Liver (tissue), 9 donors: ENCODE data around the gene TSPEAR. TPM values are rescaled to one million over a fixed set of nuclear protein-coding genes. Genes with fewer than 3 reads are reported as not detected.

Source experiments
- DNase-seq: peaks from one replicate; pipeline ENCODE4 v3.0.0-alpha.2; 2017; ENCODE audit warnings: low spot score
- H3K27ac ChIP-seq, 2 donors: one replicate each; pipeline ENCODE4 v1.7.0; 2013; ENCODE audit warnings: inconsistent platforms in 2 of 2, low read length in 2 of 2, control low read depth in 1 of 2, low read depth in 1 of 2, mild to moderate bottlenecking in 1 of 2
- H3K27me3 ChIP-seq, 4 donors: one replicate each; pipeline versions ENCODE4 v1.6.1 to v1.7.0; 2013; ENCODE audit warnings: low read length in 3 of 4, inconsistent platforms in 1 of 4, mild to moderate bottlenecking in 1 of 4, moderate library complexity in 1 of 4; ENCODE audit not compliant: control insufficient read depth in 4 of 4, insufficient read depth in 4 of 4
- H3K36me3 ChIP-seq, 4 donors: one replicate each; pipeline versions ENCODE4 v1.6.1 to v1.7.0; 2013; ENCODE audit warnings: low read length in 3 of 4, mild to moderate bottlenecking in 3 of 4, low read depth in 1 of 4, moderate library complexity in 1 of 4; ENCODE audit not compliant: control insufficient read depth in 4 of 4, insufficient read depth in 3 of 4
- H3K4me1 ChIP-seq, 4 donors: one replicate each; pipeline versions ENCODE4 v1.6.1 to v1.7.0; 2013; ENCODE audit warnings: low read length in 3 of 4, mild to moderate bottlenecking in 3 of 4, moderate library complexity in 1 of 4; ENCODE audit not compliant: control insufficient read depth in 4 of 4, insufficient read depth in 4 of 4
- H3K4me3 ChIP-seq, 3 donors: one replicate each; pipeline versions ENCODE4 v1.6.1 to v1.7.0; 2013; ENCODE audit warnings: low read length in 3 of 3, control low read depth in 1 of 3, low read depth in 1 of 3, mild to moderate bottlenecking in 1 of 3
- H3K9ac ChIP-seq, 2 donors: one replicate each; pipeline ENCODE4 v1.7.0; 2013; ENCODE audit warnings: low read length in 2 of 2, mild to moderate bottlenecking in 2 of 2, moderate library complexity in 2 of 2, control low read depth in 1 of 2, low read depth in 1 of 2
- H3K9me3 ChIP-seq, 4 donors: one replicate each; pipeline versions ENCODE4 v1.6.1 to v1.7.0; 2013; ENCODE audit warnings: low read length in 3 of 4; ENCODE audit not compliant: control insufficient read depth in 4 of 4
- EGR1 ChIP-seq, 2 donors: IDR thresholded peaks; 2 replicates each; pipeline ENCODE4 v1.6.1; 2016 to 2018; ENCODE audit warnings: antibody characterized with exemption in 2 of 2, low read depth in 2 of 2
- FOXA1 ChIP-seq: IDR thresholded peaks from 2 replicates; pipeline ENCODE4 v1.6.1; 2016; ENCODE audit warnings: antibody characterized with exemption
- FOXA2 ChIP-seq: IDR thresholded peaks from 2 replicates; pipeline ENCODE4 v1.6.1; 2016; ENCODE audit warnings: antibody characterized with exemption
- GABPA ChIP-seq, 2 donors: IDR thresholded peaks in 1 of 2; conservative IDR thresholded peaks in 1 of 2; 2 replicates each; pipeline ENCODE4 v1.6.1; 2016; ENCODE audit warnings: antibody characterized with exemption in 2 of 2, mild to moderate bottlenecking in 1 of 2, moderate library complexity in 1 of 2
- HNF4A ChIP-seq, 2 donors: conservative IDR thresholded peaks; 2 replicates each; pipeline ENCODE4 v1.6.1; 2016; ENCODE audit warnings: antibody characterized with exemption in 2 of 2, mild to moderate bottlenecking in 2 of 2
- HNF4G ChIP-seq: IDR thresholded peaks from 2 replicates; pipeline ENCODE4 v1.6.1; 2016; ENCODE audit warnings: antibody characterized with exemption
- JUND ChIP-seq, 2 donors: IDR thresholded peaks; 2 replicates each; pipeline ENCODE4 v1.6.1; 2016; ENCODE audit warnings: antibody characterized with exemption in 2 of 2
- MAX ChIP-seq: IDR thresholded peaks from 2 replicates; pipeline ENCODE4 v1.6.1; 2016; ENCODE audit warnings: antibody characterized with exemption
- NR2F2 ChIP-seq: IDR thresholded peaks from 2 replicates; pipeline ENCODE4 v1.6.1; 2016; ENCODE audit warnings: antibody characterized with exemption
- RAD21 ChIP-seq, 2 donors: IDR thresholded peaks; 2 replicates each; pipeline ENCODE4 v1.6.1; 2016; ENCODE audit warnings: antibody characterized with exemption in 2 of 2, mild to moderate bottlenecking in 2 of 2
- RXRA ChIP-seq, 2 donors: IDR thresholded peaks; 2 replicates each; pipeline ENCODE4 v1.6.1; 2017 to 2018; ENCODE audit warnings: antibody characterized with exemption in 2 of 2, mild to moderate bottlenecking in 1 of 2
- SP1 ChIP-seq: IDR thresholded peaks from 2 replicates; pipeline ENCODE4 v1.6.1; 2018; ENCODE audit warnings: antibody characterized with exemption, mild to moderate bottlenecking
- TAF1 ChIP-seq: conservative IDR thresholded peaks from 2 replicates; pipeline ENCODE4 v1.6.1; 2016; ENCODE audit warnings: antibody characterized with exemption, mild to moderate bottlenecking
- YY1 ChIP-seq: IDR thresholded peaks from 2 replicates; pipeline ENCODE4 v1.6.1; 2016; ENCODE audit warnings: antibody characterized with exemption, mild to moderate bottlenecking
- ZBTB33 ChIP-seq: IDR thresholded peaks from 2 replicates; pipeline ENCODE4 v1.6.1; 2016; ENCODE audit warnings: antibody characterized with exemption
- WGBS: extraction: QIAGEN DNeasy Blood & Tissue Kit; methylation state at CpG from one replicate; pipeline ENCODE4 v1.1.7; 2013; 5-methylcytosine and 5-hydroxymethylcytosine counted together
- polyA plus RNA-seq, 2 donors: library from polyadenylated mRNA; stranded (reverse) in 1 of 2; unstranded in 1 of 2; fragments of 200-250 nt in 1 of 2; fragments of >200 nt in 1 of 2; fragmentation: Nextera tagmentation in 1 of 2; extraction: Ambion mirVana in 1 of 2; gene quantifications; one replicate each; pipeline versions ENCODE4 v1.2.1 to v1.2.3, GENCODE V29; 2013 to 2015
- total RNA-seq, 2 donors: library from RNA; depleted of rRNA; stranded (reverse); fragments of >200 nt; gene quantifications; one replicate each; pipeline ENCODE4 v1.2.3, GENCODE V29; 2014
- TF ChIP-seq, protein P1 (sequence below): IDR thresholded peaks from 2 replicates; pipeline ENCODE4 v1.6.1; 2016; ENCODE audit warnings: antibody characterized with exemption
- TF ChIP-seq, protein P2 (sequence below): fragments of 150-350 bp; IDR thresholded peaks from 2 replicates; pipeline ENCODE4 v1.5.1; 2017; ENCODE audit warnings: improper control_type of control experiment, low read depth, low read length; ENCODE audit not compliant: missing input control
- TF ChIP-seq, protein P3 (sequence below): IDR thresholded peaks from 2 replicates; pipeline ENCODE4 v1.6.1; 2016; ENCODE audit warnings: antibody characterized with exemption, mild to moderate bottlenecking
- donor health status: healthy.
- donor health status: healthy.
- donor health status: healthy.
- donor health status: healthy.
- donor health status: healthy.

The TSPEAR gene
- total and polyA plus RNA-seq, 4 donors: under 0.01 to 0.14 (median 0.01) TPM; not detected in 1

DNA sequence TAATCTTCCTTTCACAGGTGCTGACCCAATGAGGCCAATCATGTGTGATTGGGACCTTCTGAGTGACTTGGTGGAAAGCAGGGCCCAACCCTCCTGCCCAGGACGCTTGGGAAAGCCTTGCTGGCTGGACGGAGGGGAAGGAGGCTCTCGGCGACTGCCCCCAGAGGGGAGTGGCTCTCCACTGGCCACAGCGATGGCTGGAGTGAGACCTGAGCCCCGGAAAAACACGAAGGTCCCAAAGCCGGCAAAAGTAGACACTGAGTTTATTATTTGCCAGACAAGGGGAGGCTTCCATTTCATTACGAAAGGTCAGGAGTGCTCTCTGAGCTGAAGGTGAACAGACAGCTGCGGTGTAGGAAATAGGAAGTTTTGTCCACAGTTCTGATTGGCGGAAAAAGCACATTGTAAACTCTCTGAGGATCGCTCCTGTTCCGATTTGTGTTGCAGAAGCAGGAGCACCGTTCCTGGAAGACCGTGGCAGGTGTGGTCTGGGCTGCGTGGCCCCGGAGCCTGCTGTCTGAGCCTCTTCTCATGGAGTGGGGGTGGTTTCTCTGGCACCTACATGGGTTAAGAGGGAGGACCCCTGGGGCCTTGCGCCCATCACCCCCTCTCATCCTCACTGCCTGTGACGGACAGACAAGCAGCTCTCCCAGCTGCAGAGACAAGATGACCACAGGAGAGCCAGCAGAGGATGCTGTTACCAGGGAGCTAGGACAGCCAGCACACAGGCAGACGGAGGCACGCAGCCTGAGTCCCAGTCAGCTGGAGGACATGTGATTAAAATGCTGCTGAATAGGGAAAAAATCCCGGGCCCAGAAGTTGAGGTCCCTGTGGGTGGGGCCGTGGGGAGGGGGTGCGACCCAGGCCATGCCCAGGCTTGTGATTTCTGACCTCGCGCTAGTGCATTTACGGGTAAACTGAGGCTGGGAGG, 212.8 kb downstream of the TSPEAR start:
- Histone ChIP-seq H3K9me3 (no peaks in the 10 kb centered on the region), H3K9ac (no peak overlapping the region), H3K36me3 (no peaks in the 10 kb centered on the region), H3K4me3 (no peak overlapping the region), H3K27ac (no peak overlapping the region), H3K4me1 (no peaks in the 10 kb centered on the region), H3K27me3 (no peaks in the 10 kb centered on the region)
- no peak for TF ChIP-seq GABPA (IDR thresholded peaks at IDR 0.05 in 1 of 2, conservative IDR thresholded peaks at IDR 0.05 in 1 of 2)
- no peak for TF ChIP-seq JUND (IDR thresholded peaks at IDR 0.05)
- no peak for TF ChIP-seq RXRA (IDR thresholded peaks at IDR 0.05)
- TF ChIP-seq TAF1: no peak
- WGBS: 64% methylated on average over 27 of the region's 27 CpGs
- DNase-seq: no peak

- TF ChIP-seq EGR1 (IDR thresholded peaks at IDR 0.05; ENCODE audit: low read depth in 2 of 2) (no peak), ZBTB33 (no peak), RXRA (IDR thresholded peaks at IDR 0.05) (no peak), HNF4G (no peak), MAX (no peak), FOXA2 (no peak), GABPA (IDR thresholded peaks at IDR 0.05 in 1 of 2, conservative IDR thresholded peaks at IDR 0.05 in 1 of 2) (no peak), SP1 (no peak), TAF1 (no peak), JUND (IDR thresholded peaks at IDR 0.05) (no peak), RAD21 (IDR thresholded peaks at IDR 0.05) (no peak), HNF4A (conservative IDR thresholded peaks at IDR 0.05) (no peak), YY1 (no peak), FOXA1 (no peak), NR2F2 (no peak)
- TF ChIP-seq, protein P1, sequence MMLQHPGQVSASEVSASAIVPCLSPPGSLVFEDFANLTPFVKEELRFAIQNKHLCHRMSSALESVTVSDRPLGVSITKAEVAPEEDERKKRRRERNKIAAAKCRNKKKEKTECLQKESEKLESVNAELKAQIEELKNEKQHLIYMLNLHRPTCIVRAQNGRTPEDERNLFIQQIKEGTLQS: no peak
- TF ChIP-seq, protein P2, sequence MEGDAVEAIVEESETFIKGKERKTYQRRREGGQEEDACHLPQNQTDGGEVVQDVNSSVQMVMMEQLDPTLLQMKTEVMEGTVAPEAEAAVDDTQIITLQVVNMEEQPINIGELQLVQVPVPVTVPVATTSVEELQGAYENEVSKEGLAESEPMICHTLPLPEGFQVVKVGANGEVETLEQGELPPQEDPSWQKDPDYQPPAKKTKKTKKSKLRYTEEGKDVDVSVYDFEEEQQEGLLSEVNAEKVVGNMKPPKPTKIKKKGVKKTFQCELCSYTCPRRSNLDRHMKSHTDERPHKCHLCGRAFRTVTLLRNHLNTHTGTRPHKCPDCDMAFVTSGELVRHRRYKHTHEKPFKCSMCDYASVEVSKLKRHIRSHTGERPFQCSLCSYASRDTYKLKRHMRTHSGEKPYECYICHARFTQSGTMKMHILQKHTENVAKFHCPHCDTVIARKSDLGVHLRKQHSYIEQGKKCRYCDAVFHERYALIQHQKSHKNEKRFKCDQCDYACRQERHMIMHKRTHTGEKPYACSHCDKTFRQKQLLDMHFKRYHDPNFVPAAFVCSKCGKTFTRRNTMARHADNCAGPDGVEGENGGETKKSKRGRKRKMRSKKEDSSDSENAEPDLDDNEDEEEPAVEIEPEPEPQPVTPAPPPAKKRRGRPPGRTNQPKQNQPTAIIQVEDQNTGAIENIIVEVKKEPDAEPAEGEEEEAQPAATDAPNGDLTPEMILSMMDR: no peak
- TF ChIP-seq, protein P3, sequence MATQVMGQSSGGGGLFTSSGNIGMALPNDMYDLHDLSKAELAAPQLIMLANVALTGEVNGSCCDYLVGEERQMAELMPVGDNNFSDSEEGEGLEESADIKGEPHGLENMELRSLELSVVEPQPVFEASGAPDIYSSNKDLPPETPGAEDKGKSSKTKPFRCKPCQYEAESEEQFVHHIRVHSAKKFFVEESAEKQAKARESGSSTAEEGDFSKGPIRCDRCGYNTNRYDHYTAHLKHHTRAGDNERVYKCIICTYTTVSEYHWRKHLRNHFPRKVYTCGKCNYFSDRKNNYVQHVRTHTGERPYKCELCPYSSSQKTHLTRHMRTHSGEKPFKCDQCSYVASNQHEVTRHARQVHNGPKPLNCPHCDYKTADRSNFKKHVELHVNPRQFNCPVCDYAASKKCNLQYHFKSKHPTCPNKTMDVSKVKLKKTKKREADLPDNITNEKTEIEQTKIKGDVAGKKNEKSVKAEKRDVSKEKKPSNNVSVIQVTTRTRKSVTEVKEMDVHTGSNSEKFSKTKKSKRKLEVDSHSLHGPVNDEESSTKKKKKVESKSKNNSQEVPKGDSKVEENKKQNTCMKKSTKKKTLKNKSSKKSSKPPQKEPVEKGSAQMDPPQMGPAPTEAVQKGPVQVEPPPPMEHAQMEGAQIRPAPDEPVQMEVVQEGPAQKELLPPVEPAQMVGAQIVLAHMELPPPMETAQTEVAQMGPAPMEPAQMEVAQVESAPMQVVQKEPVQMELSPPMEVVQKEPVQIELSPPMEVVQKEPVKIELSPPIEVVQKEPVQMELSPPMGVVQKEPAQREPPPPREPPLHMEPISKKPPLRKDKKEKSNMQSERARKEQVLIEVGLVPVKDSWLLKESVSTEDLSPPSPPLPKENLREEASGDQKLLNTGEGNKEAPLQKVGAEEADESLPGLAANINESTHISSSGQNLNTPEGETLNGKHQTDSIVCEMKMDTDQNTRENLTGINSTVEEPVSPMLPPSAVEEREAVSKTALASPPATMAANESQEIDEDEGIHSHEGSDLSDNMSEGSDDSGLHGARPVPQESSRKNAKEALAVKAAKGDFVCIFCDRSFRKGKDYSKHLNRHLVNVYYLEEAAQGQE: no peak
- 66% methylated on average over 6 of the region's 6 CpGs for WGBS
- H3K4me3 ChIP-seq: no peak overlapping the region
- H3K9ac ChIP-seq: no peak overlapping the region
- H3K27me3 ChIP-seq: no peaks in the 10 kb centered on the region
- DNase-seq: no peak
- peaks cover 0 to 2% (median 0%) of the 10 kb centered on the region in 4 donors for H3K36me3 ChIP-seq
- H3K4me1 ChIP-seq: no peaks in the 10 kb centered on the region
- peaks cover 0 to 2% (median under 1%) of the 10 kb centered on the region in 4 donors for H3K9me3 ChIP-seq
- H3K27ac ChIP-seq: no peak overlapping the region
These were observed 213.7 kb downstream of the TSPEAR start for GRCh38 chr21:44497703-44498126.
